Measurements from ENCODE around the gene CHST2.
"Not testable (repeated sequence)": the region's sequence is repeated elsewhere in the genome, so short reads cannot be mapped to it uniquely, and the experiment has no call there.

The CHST2 gene

GRCh38 chr3:143135150-143135549, 15.6 kb downstream of the CHST2 start:
- peak; percentile 92 for DNase-seq (ENCODE audit: low read depth)

GRCh38 chr3:143137435-143138036, 18.0 kb downstream of the CHST2 start:
- no peak for DNase-seq (ENCODE audit: low read depth)

- DNase-seq (ENCODE audit: low read depth): no peak
Observed at GRCh38 chr3:143138953-143139352, 19.4 kb downstream of the CHST2 start.

GRCh38 chr3:143139762-143140161, 20.2 kb downstream of the CHST2 start:
- no peak for DNase-seq (ENCODE audit: low read depth)

- no peak for DNase-seq (ENCODE audit: low read depth)
Observed at GRCh38 chr3:143140550-143140949, 21.0 kb downstream of the CHST2 start.

GRCh38 chr3:143142354-143142753, 22.8 kb downstream of the CHST2 start:
- no peak for DNase-seq (ENCODE audit: low read depth)

GRCh38 chr3:143145906-143146305, 26.3 kb downstream of the CHST2 start:
- DNase-seq (ENCODE audit: low read depth): no peak

GRCh38 chr3:143146486-143147274, 27.1 kb downstream of the CHST2 start:
- no peak for DNase-seq (ENCODE audit: low read depth)

- no peak for DNase-seq (ENCODE audit: low read depth)
Observed at GRCh38 chr3:143147707-143148106, 28.1 kb downstream of the CHST2 start.

GRCh38 chr3:143150071-143150470, 30.5 kb downstream of the CHST2 start:
- DNase-seq (ENCODE audit: low read depth): no peak

- DNase-seq (ENCODE audit: low read depth): no peak
Observed at GRCh38 chr3:143151004-143151731, 31.6 kb downstream of the CHST2 start.

- DNase-seq (ENCODE audit: low read depth): no peak
Observed at GRCh38 chr3:143152043-143152442, 32.5 kb downstream of the CHST2 start.

GRCh38 chr3:143155756-143156155, 36.2 kb downstream of the CHST2 start:
- DNase-seq (ENCODE audit: low read depth): no peak

- DNase-seq (ENCODE audit: low read depth): no peak
Observed at GRCh38 chr3:143158014-143158988, 38.7 kb downstream of the CHST2 start.

- no peak for DNase-seq (ENCODE audit: low read depth)
Observed at GRCh38 chr3:143160437-143160836, 40.9 kb downstream of the CHST2 start.

- DNase-seq (ENCODE audit: low read depth): no peak
Observed at GRCh38 chr3:143163562-143164100, 44.1 kb downstream of the CHST2 start.

- no peak for DNase-seq (ENCODE audit: low read depth)
Observed at GRCh38 chr3:143165211-143165610, 45.6 kb downstream of the CHST2 start.

- not testable (repeated sequence) for DNase-seq (ENCODE audit: low read depth)
Observed at GRCh38 chr3:143165612-143166285, 46.2 kb downstream of the CHST2 start.

GRCh38 chr3:143166376-143166775, 46.8 kb downstream of the CHST2 start:
- no peak for DNase-seq (ENCODE audit: low read depth)

GRCh38 chr3:143167969-143168854, 48.6 kb downstream of the CHST2 start:
- no peak for DNase-seq (ENCODE audit: low read depth)

All from fibroblast of the conjunctiva (primary cell).